ENCODE measurements around the gene KBTBD12. TPM values are rescaled to one million over a fixed set of nuclear protein-coding genes. Genes with fewer than 3 reads are reported as not detected.

KBTBD12 gene
- polyA plus RNA-seq, 2 of the 4 experiments (the other 2 are of a cell fraction) = not detected

DNA sequence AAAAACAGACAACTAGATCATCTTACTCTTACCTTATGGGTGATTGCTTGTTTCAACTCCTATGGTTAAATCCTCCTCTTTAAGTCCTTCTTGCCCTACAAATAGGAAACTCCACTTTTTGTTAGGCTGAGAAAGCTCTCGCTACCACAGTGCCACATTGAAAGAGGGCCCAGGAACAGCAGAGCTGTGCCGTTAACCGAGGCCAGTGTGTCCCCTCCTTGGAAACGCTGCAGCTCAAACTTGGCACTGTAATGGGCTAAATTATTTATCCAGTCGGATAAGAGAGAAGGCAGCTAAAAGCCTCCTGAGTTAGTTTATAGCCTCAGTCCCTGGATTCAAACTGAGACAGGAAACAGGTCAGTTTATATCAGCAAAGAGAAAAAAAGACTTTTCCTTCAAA lies 46.1 kb downstream of the KBTBD12 start:
- ATAC-seq (no peak), FAIRE-seq (no peak), DNase-seq (ENCODE audit: low read depth in 1 of 2, low spot score in 1 of 2) (no peak)
- CTCF ChIA-PET = interaction anchor here (1.1 to 7.8 kb wide), 10 partner anchors 10 to 386 kb away, joined by 3 to 111 read pairs (median 11); no protein-coding TSS in a partner anchor
- POLR2A ChIA-PET = interaction anchor here (1.1 kb wide), 1 partner anchor 210 kb away, joined by 3 read pairs; no protein-coding TSS in a partner anchor
- Histone ChIP-seq H3K4me1 (peaks cover 30% of the 10 kb centered on the region), H3K4me2 (peak overlapping the region; percentile 49; the same call in 1 of the 3 replicates), H3K4me3 (no peak overlapping the region), H3K9me3 (0 out of 3 replicates have a peak, but pooled peaks cover 2% of the 10 kb centered on the region), H3K27ac (peak overlapping the region; percentile 38 to 49; a peak in 3 of 6 replicates)
- 96% methylated on average over 4 of the region's 5 CpGs for WGBS (ENCODE audit: missing lambda C conversion rate)
- no peak for TF ChIP-seq EP300 (IDR thresholded peaks at IDR 0.05)
- TF ChIP-seq CBX8 (IDR thresholded peaks at IDR 0.05) = no peak
- TF ChIP-seq, protein P1, sequence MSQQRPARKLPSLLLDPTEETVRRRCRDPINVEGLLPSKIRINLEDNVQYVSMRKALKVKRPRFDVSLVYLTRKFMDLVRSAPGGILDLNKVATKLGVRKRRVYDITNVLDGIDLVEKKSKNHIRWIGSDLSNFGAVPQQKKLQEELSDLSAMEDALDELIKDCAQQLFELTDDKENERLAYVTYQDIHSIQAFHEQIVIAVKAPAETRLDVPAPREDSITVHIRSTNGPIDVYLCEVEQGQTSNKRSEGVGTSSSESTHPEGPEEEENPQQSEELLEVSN (IDR thresholded peaks at IDR 0.05; ENCODE audit: borderline replicate concordance, low read depth) = no peak
- TF ChIP-seq RNF2 (IDR thresholded peaks at IDR 0.05; ENCODE audit: borderline replicate concordance, low read depth) = no peak

DNA sequence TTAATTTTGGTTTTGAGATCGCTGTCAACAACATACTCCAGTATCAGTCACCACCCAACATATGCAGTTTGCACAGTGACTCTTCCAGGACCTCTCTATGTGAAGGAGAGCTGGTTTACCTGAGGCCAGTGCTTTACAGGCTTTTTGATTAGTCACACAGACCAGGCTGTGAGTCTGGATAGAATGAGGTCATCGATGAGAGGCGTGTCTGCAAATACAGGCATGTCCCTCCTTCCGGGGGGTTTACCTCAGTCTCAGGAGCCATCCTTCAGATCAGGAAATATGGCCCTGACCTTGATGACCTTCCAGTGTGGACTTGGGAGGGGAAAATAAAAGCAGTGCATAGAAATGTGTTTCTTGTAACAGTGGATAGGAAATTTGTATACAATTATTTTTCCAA lies 46.9 kb downstream of the KBTBD12 start:
- ATAC-seq = peak; percentile 91 to 95
- peak overlapping the region; percentile 38 to 49; a peak in 4 of 6 replicates for H3K27ac ChIP-seq
- H3K9me3 ChIP-seq = 0 out of 3 replicates have a peak, but pooled peaks cover 3% of the 10 kb centered on the region
- CTCF ChIA-PET = interaction anchor here (2.5 to 7.8 kb wide), 4 partner anchors 9 to 315 kb away, joined by 9 to 111 read pairs (median 28); no protein-coding TSS in a partner anchor
- no peak for TF ChIP-seq HOXB13 (CRISPR knock-in tag; IDR thresholded peaks at IDR 0.05; ENCODE audit: low read depth)
- TF ChIP-seq RARB (CRISPR knock-in tag; IDR thresholded peaks at IDR 0.05) = no peak
- TF ChIP-seq, protein P2, sequence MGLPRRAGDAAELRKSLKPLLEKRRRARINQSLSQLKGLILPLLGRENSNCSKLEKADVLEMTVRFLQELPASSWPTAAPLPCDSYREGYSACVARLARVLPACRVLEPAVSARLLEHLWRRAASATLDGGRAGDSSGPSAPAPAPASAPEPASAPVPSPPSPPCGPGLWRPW (IDR thresholded peaks at IDR 0.05) = no peak
- TF ChIP-seq FOSL2 (IDR thresholded peaks at IDR 0.05) = no peak
- TF ChIP-seq FOSL2 (CRISPR knock-in tag; IDR thresholded peaks at IDR 0.05) = peak; percentile 58
- no peak for TF ChIP-seq KDM5A (IDR thresholded peaks at IDR 0.05)
- 19% methylated on average over 4 of the region's 4 CpGs for WGBS (ENCODE audit: missing lambda C conversion rate)
- POLR2A ChIA-PET = no interaction called here
- H3K4me2 ChIP-seq = peak overlapping the region; percentile 49
- H3K4me3 ChIP-seq = no peak overlapping the region
- DNase-seq (ENCODE audit: low read depth in 1 of 2, low spot score in 1 of 2) = peak; percentile 51 to 79
- peaks cover 30% of the 10 kb centered on the region for H3K4me1 ChIP-seq
- FAIRE-seq = no peak

DNA sequence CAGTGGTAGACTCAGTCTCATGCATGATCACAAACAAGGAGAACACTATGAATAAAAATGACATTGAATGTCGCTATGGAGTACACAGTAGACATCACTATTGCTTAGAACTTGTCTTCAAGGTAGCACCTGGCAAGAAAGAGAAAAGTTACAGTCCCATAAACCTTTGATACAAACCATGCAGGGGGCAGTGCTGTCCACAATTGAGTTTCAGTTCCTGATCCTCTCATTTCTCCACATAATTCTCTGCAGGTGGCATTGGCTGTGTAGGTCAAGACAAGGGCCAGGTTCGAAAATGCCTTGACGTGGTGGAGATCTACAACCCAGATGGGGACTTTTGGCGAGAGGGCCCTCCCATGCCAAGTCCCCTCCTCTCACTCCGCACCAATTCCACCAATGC lies 47.9 kb downstream of the KBTBD12 start:
- TF ChIP-seq RFX5 (IDR thresholded peaks at IDR 0.05) (no peak), HOXA7 (CRISPR knock-in tag; IDR thresholded peaks at IDR 0.05) (no peak), SMC3 (IDR thresholded peaks at IDR 0.05) (no peak), BHLHE40 (IDR thresholded peaks at IDR 0.05; ENCODE audit: low read depth, low read length) (no peak), MAFK (IDR thresholded peaks at IDR 0.05; ENCODE audit: partially characterized antibody) (no peak), FOSB (CRISPR knock-in tag; IDR thresholded peaks at IDR 0.05) (no peak)
- TF ChIP-seq, protein P1 (IDR thresholded peaks at IDR 0.05; ENCODE audit: borderline replicate concordance, low read depth) = no peak
- ATAC-seq = no peak
- no peak overlapping the region for H3K27ac ChIP-seq
- H3K9me3 ChIP-seq = 0 out of 3 replicates have a peak, but pooled peaks cover 3% of the 10 kb centered on the region
- H3K4me1 ChIP-seq = peaks cover 30% of the 10 kb centered on the region
- FAIRE-seq = no peak
- H3K4me2 ChIP-seq = no peak overlapping the region
- ChIA-PET CTCF (no interaction called here), POLR2A (no interaction called here)
- 86% methylated on average over 5 of the region's 5 CpGs for WGBS (ENCODE audit: missing lambda C conversion rate)
- no peak overlapping the region for H3K4me3 ChIP-seq
- DNase-seq (ENCODE audit: low read depth in 1 of 2, low spot score in 1 of 2) = no peak

DNA sequence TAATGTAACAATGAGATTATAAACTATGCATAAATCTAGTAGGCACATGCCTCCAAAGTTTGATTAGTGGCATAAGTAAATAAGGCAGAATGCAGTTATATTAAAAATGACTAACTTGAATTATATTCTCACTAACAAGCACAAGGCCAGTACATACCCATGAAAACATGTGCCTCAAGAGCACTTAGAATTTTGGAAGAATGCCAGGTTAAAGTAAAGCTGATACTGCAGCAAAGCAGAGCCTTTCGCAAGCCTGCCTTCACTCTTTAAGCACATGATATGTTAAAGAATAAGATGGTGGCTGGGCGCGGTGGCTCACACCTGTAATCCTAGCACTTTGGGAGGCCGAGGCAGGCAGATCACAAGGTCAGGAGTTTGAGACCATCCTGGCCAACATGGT lies 49.0 kb downstream of the KBTBD12 start:
- FAIRE-seq (no peak), ATAC-seq (no peak), DNase-seq (ENCODE audit: low read depth in 1 of 2, low spot score in 1 of 2) (peak in 1 of 2 experiments; percentile 4)
- no peak for TF ChIP-seq EHMT2 (IDR thresholded peaks at IDR 0.05; ENCODE audit: low read depth)
- no peak for TF ChIP-seq RAD21 (conservative IDR thresholded peaks at IDR 0.05 in 1 of 2, IDR thresholded peaks at IDR 0.05 in 1 of 2)
- TF ChIP-seq CBX2 (IDR thresholded peaks at IDR 0.05; ENCODE audit: borderline replicate concordance, low read depth) = no peak
- no peak for TF ChIP-seq JUNB (IDR thresholded peaks at IDR 0.05)
- no peak for TF ChIP-seq HOXA7 (CRISPR knock-in tag; IDR thresholded peaks at IDR 0.05)
- TF ChIP-seq NFE2L2 (conservative IDR thresholded peaks at IDR 0.05; ENCODE audit: low read length) = no peak
- no peak for TF ChIP-seq HOXB13 (CRISPR knock-in tag; IDR thresholded peaks at IDR 0.05; ENCODE audit: low read depth)
- no peak for TF ChIP-seq FOSB (CRISPR knock-in tag; IDR thresholded peaks at IDR 0.05)
- no peak for TF ChIP-seq RCOR1 (IDR thresholded peaks at IDR 0.05; ENCODE audit: low read depth, low read length)
- TF ChIP-seq CBX8 (IDR thresholded peaks at IDR 0.05) = no peak
- TF ChIP-seq CEBPB (IDR thresholded peaks at IDR 0.05) = no peak
- TF ChIP-seq, protein P3, sequence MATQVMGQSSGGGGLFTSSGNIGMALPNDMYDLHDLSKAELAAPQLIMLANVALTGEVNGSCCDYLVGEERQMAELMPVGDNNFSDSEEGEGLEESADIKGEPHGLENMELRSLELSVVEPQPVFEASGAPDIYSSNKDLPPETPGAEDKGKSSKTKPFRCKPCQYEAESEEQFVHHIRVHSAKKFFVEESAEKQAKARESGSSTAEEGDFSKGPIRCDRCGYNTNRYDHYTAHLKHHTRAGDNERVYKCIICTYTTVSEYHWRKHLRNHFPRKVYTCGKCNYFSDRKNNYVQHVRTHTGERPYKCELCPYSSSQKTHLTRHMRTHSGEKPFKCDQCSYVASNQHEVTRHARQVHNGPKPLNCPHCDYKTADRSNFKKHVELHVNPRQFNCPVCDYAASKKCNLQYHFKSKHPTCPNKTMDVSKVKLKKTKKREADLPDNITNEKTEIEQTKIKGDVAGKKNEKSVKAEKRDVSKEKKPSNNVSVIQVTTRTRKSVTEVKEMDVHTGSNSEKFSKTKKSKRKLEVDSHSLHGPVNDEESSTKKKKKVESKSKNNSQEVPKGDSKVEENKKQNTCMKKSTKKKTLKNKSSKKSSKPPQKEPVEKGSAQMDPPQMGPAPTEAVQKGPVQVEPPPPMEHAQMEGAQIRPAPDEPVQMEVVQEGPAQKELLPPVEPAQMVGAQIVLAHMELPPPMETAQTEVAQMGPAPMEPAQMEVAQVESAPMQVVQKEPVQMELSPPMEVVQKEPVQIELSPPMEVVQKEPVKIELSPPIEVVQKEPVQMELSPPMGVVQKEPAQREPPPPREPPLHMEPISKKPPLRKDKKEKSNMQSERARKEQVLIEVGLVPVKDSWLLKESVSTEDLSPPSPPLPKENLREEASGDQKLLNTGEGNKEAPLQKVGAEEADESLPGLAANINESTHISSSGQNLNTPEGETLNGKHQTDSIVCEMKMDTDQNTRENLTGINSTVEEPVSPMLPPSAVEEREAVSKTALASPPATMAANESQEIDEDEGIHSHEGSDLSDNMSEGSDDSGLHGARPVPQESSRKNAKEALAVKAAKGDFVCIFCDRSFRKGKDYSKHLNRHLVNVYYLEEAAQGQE (IDR thresholded peaks at IDR 0.05) = no peak
- TF ChIP-seq PHF8 (IDR thresholded peaks at IDR 0.05; ENCODE audit: borderline replicate concordance, low read depth) = no peak
- ChIA-PET CTCF (interaction anchor here (0.7 to 2.3 kb wide), 2 partner anchors 163 to 273 kb away, joined by 3 to 8 read pairs; no protein-coding TSS in a partner anchor), POLR2A (no interaction called here)
- 81% methylated on average over 4 of the region's 4 CpGs for WGBS (ENCODE audit: missing lambda C conversion rate)
- 0 out of 3 replicates have a peak, but pooled peaks cover 3% of the 10 kb centered on the region for H3K9me3 ChIP-seq
- peaks cover 27% of the 10 kb centered on the region for H3K4me1 ChIP-seq
- H3K27ac ChIP-seq = no peak overlapping the region
- no peak overlapping the region for H3K4me2 ChIP-seq
- no peak overlapping the region for H3K4me3 ChIP-seq

Measured in A549 (cell line).